Activated naive CD4-positive, alpha-beta T cell treated with anti-CD3 and anti-CD28 coated beads for 36 hours (primary cell): ENCODE results near the gene ASB6. TPM values are rescaled to one million over a fixed set of nuclear protein-coding genes. Genes with fewer than 3 reads are reported as not detected.

Experiments used
- CTCF ChIA-PET: fragments of 350-600 bp; sonication (Branson Sonifier 250); formaldehyde crosslinking; loops from one replicate; lab custom pipeline; 2021; ENCODE audit warnings: antibody characterized with exemption; lab: Charles Lee
- DNase-seq: peaks from one replicate; pipeline ENCODE4 v3.0.0-alpha.2; 2020
- H3K27ac Mint-ChIP-seq: one replicate; pipeline ENCODE4 v1.8.0; 2021; ENCODE audit warnings: mild to moderate bottlenecking, mixed read lengths
- H3K27me3 Mint-ChIP-seq: one replicate; pipeline ENCODE4 v1.8.0; 2021; ENCODE audit warnings: low read depth, mixed read lengths
- H3K36me3 Mint-ChIP-seq: one replicate; pipeline ENCODE4 v1.8.0; 2021; ENCODE audit warnings: low read depth, mixed read lengths
- H3K4me1 Mint-ChIP-seq: one replicate; pipeline ENCODE4 v1.8.0; 2021; ENCODE audit warnings: low read depth, mixed read lengths
- H3K4me3 Mint-ChIP-seq: one replicate; pipeline ENCODE4 v1.8.0; 2021; ENCODE audit warnings: mild to moderate bottlenecking, moderate library complexity, mixed read lengths
- H3K9me3 Mint-ChIP-seq: one replicate; pipeline ENCODE4 v1.8.0; 2021; ENCODE audit warnings: mixed read lengths
- intact Hi-C: fragments of 100-400 bp; cut with micrococcal nuclease; formaldehyde crosslinking; loops from one replicate; pipeline ENCODE4 v1.15.1; 2023
- total RNA-seq, 2 experiments: library from RNA; stranded (reverse); gene quantifications; one replicate each; pipeline ENCODE4 v1.2.3, GENCODE V29; 2021

Gene ASB6
- total RNA-seq, 2 experiments from 2014 or later, result 13.0 to 13.8 TPM

- Mint-ChIP-seq H3K4me3 (no peak overlapping the region), H3K9me3 (no peaks in the 10 kb centered on the region), H3K4me1 (peaks cover 5% of the 10 kb centered on the region), H3K27me3 (peaks cover 8% of the 10 kb centered on the region), H3K27ac (no peak overlapping the region), H3K36me3 (no peaks in the 10 kb centered on the region)
- intact Hi-C loops, result no loop called here
- DNase-seq, result no peak
- CTCF ChIA-PET, result interaction anchor here (0.7 to 1.2 kb wide), 3 partner anchors 9 to 141 kb away, joined by 3 to 5 read pairs (median 3); no protein-coding TSS in a partner anchor
Measured at GRCh38 chr9:129615407-129616285, 26.3 kb downstream of the ASB6 start.

- Mint-ChIP-seq H3K36me3 (no peaks in the 10 kb centered on the region), H3K4me1 (peaks cover 6% of the 10 kb centered on the region), H3K27ac (no peak overlapping the region), H3K27me3 (peaks cover 8% of the 10 kb centered on the region), H3K9me3 (no peaks in the 10 kb centered on the region), H3K4me3 (no peak overlapping the region)
- CTCF ChIA-PET, result interaction anchor here (1.2 kb wide), 1 partner anchor 9 kb away, joined by 6 read pairs; no protein-coding TSS in a partner anchor
- no peak for DNase-seq
- intact Hi-C loops, result no loop called here
Measured at GRCh38 chr9:129614932-129615331, 27.0 kb downstream of the ASB6 start.

- CTCF ChIA-PET, result interaction anchor here (0.9 to 3.2 kb wide), 3 partner anchors 9 to 470 kb away, joined by 3 to 42 read pairs (median 6); partner anchors contain the start of gene C9orf50
- H3K4me1 Mint-ChIP-seq, result peaks cover 15% of the 10 kb centered on the region
- H3K36me3 Mint-ChIP-seq, result no peaks in the 10 kb centered on the region
- no peak for DNase-seq
- no peak overlapping the region for H3K27ac Mint-ChIP-seq
- H3K27me3 Mint-ChIP-seq, result no peaks in the 10 kb centered on the region
- intact Hi-C loops, result no loop called here
- H3K4me3 Mint-ChIP-seq, result no peak overlapping the region
- no peaks in the 10 kb centered on the region for H3K9me3 Mint-ChIP-seq
Measured at GRCh38 chr9:129613520-129614175, 28.3 kb downstream of the ASB6 start.

GRCh38 chr9:129612815-129613519, 29.0 kb downstream of the ASB6 start:
- H3K27me3 Mint-ChIP-seq, result no peaks in the 10 kb centered on the region
- no peaks in the 10 kb centered on the region for H3K9me3 Mint-ChIP-seq
- no peak for DNase-seq
- intact Hi-C loops, result no loop called here
- H3K27ac Mint-ChIP-seq, result no peak overlapping the region
- no peaks in the 10 kb centered on the region for H3K36me3 Mint-ChIP-seq
- CTCF ChIA-PET, result interaction anchor here (1.0 to 3.2 kb wide), 3 partner anchors 10 to 170 kb away, joined by 4 to 42 read pairs (median 4); partner anchors contain the start of gene C9orf50
- H3K4me3 Mint-ChIP-seq, result no peak overlapping the region
- peaks cover 15% of the 10 kb centered on the region for H3K4me1 Mint-ChIP-seq

GRCh38 chr9:129612123-129612522, 29.8 kb downstream of the ASB6 start:
- H3K4me3 Mint-ChIP-seq, result no peak overlapping the region
- H3K4me1 Mint-ChIP-seq, result peaks cover 21% of the 10 kb centered on the region
- no peak for DNase-seq
- H3K9me3 Mint-ChIP-seq, result no peaks in the 10 kb centered on the region
- intact Hi-C loops, result no loop called here
- CTCF ChIA-PET, result interaction anchor here (1.0 to 3.2 kb wide), 5 partner anchors 11 to 439 kb away, joined by 3 to 42 read pairs (median 4); partner anchors contain the start of gene C9orf50
- H3K27ac Mint-ChIP-seq, result no peak overlapping the region
- no peaks in the 10 kb centered on the region for H3K27me3 Mint-ChIP-seq
- H3K36me3 Mint-ChIP-seq, result no peaks in the 10 kb centered on the region

GRCh38 chr9:129611307-129611800, 30.6 kb downstream of the ASB6 start:
- H3K4me1 Mint-ChIP-seq, result peaks cover 25% of the 10 kb centered on the region
- H3K9me3 Mint-ChIP-seq, result no peaks in the 10 kb centered on the region
- CTCF ChIA-PET, result interaction anchor here (0.6 to 3.2 kb wide), 17 partner anchors 11 to 486 kb away, joined by 3 to 42 read pairs (median 3); partner anchors contain the start of genes C9orf50 and NTMT1
- no peaks in the 10 kb centered on the region for H3K36me3 Mint-ChIP-seq
- H3K4me3 Mint-ChIP-seq, result no peak overlapping the region
- DNase-seq, result no peak
- no peaks in the 10 kb centered on the region for H3K27me3 Mint-ChIP-seq
- intact Hi-C loops, result loop anchor here (1.0 to 2.0 kb wide), 3 partner anchors 13 to 472 kb away; no protein-coding TSS in a partner anchor
- no peak overlapping the region for H3K27ac Mint-ChIP-seq

- H3K36me3 Mint-ChIP-seq, result no peaks in the 10 kb centered on the region
- peaks cover 25% of the 10 kb centered on the region for H3K4me1 Mint-ChIP-seq
- H3K27ac Mint-ChIP-seq, result no peak overlapping the region
- peak overlapping the region; percentile 71 for H3K4me3 Mint-ChIP-seq
- no peaks in the 10 kb centered on the region for H3K9me3 Mint-ChIP-seq
- intact Hi-C loops, result loop anchor here (1.0 to 2.0 kb wide), 5 partner anchors 14 to 479 kb away; no protein-coding TSS in a partner anchor
- peak; percentile 83 for DNase-seq
- no peaks in the 10 kb centered on the region for H3K27me3 Mint-ChIP-seq
- CTCF ChIA-PET, result interaction anchor here (0.6 to 3.2 kb wide), 18 partner anchors 12 to 485 kb away, joined by 3 to 42 read pairs (median 3); partner anchors contain the start of genes C9orf50 and NTMT1
Measured at GRCh38 chr9:129610473-129611306, 31.3 kb downstream of the ASB6 start.

GRCh38 chr9:129610213-129610472, 31.8 kb downstream of the ASB6 start:
- no peaks in the 10 kb centered on the region for H3K36me3 Mint-ChIP-seq

GRCh38 chr9:129609486-129610212, 32.3 kb downstream of the ASB6 start:
- Mint-ChIP-seq H3K4me3 (peak overlapping the region; percentile 79), H3K27me3 (no peaks in the 10 kb centered on the region), H3K9me3 (no peaks in the 10 kb centered on the region), H3K36me3 (no peaks in the 10 kb centered on the region), H3K4me1 (peaks cover 28% of the 10 kb centered on the region), H3K27ac (no peak overlapping the region)
- CTCF ChIA-PET, result interaction anchor here (0.7 to 4.8 kb wide), 7 partner anchors 11 to 681 kb away, joined by 3 to 25 read pairs (median 4); partner anchors contain the start of genes C9orf50 and IER5L
- DNase-seq, result no peak
- intact Hi-C loops, result loop anchor here (1.0 to 5.0 kb wide), 4 partner anchors 112 to 478 kb away; no protein-coding TSS in a partner anchor

More at GRCh38 chr9:129610213-129610472, 31.8 kb downstream of the ASB6 start:
- peak overlapping the region; percentile 71 for H3K4me3 Mint-ChIP-seq
- H3K4me1 Mint-ChIP-seq, result peaks cover 25% of the 10 kb centered on the region
- H3K9me3 Mint-ChIP-seq, result no peaks in the 10 kb centered on the region
- DNase-seq, result no peak
- H3K27ac Mint-ChIP-seq, result no peak overlapping the region
- no peaks in the 10 kb centered on the region for H3K27me3 Mint-ChIP-seq
- intact Hi-C loops, result loop anchor here (1.0 to 2.0 kb wide), 3 partner anchors 289 to 479 kb away; no protein-coding TSS in a partner anchor
- CTCF ChIA-PET, result no interaction called here
